Endodermal cell (in vitro differentiated cells): ENCODE results near the gene DNHD1. TPM values are rescaled to one million over a fixed set of nuclear protein-coding genes. Genes with fewer than 3 reads are reported as not detected.

Experiments
- DNase-seq: peaks from one replicate; pipeline ENCODE4 v3.0.0-alpha.2; 2017
- H3K27ac ChIP-seq: 2 replicates; pipeline ENCODE4 v1.5.1; 2013; ENCODE audit warnings: mild to moderate bottlenecking, low read depth, low read length, moderate library complexity
- H3K27me3 ChIP-seq: 2 replicates; pipeline ENCODE4 v1.6.1; 2013; ENCODE audit warnings: mild to moderate bottlenecking, low read length, moderate library complexity; ENCODE audit not compliant: insufficient read depth, control insufficient read depth, poor library complexity, severe bottlenecking
- H3K36me3 ChIP-seq: 2 replicates; pipeline ENCODE4 v1.7.0; 2013; ENCODE audit warnings: mild to moderate bottlenecking, low read length, moderate library complexity; ENCODE audit not compliant: control insufficient read depth, insufficient read depth
- H3K4me1 ChIP-seq: one replicate; pipeline ENCODE4 v1.7.0; 2013; ENCODE audit warnings: low read length; ENCODE audit not compliant: control insufficient read depth, insufficient read depth
- H3K4me3 ChIP-seq: 2 replicates; pipeline ENCODE4 v1.5.1; 2013; ENCODE audit warnings: mild to moderate bottlenecking, low read length, moderate library complexity
- H3K9ac ChIP-seq: 2 replicates; pipeline ENCODE4 v1.6.1; 2013; ENCODE audit warnings: mild to moderate bottlenecking, low read length, moderate library complexity; ENCODE audit not compliant: poor library complexity, severe bottlenecking; ENCODE audit errors: extremely low read depth
- H3K9me3 ChIP-seq: 2 replicates; pipeline ENCODE4 v1.6.1; 2013; ENCODE audit warnings: mild to moderate bottlenecking, low read length, moderate library complexity; ENCODE audit not compliant: control insufficient read depth
- H3K27ac Mint-ChIP-seq: 2 replicates; pipeline ENCODE4 v1.8.0; 2020; ENCODE audit warnings: mixed read lengths
- H3K27me3 Mint-ChIP-seq: 2 replicates; pipeline ENCODE4 v1.8.0; 2021; ENCODE audit warnings: mild to moderate bottlenecking, mixed read lengths; ENCODE audit not compliant: insufficient read depth
- H3K36me3 Mint-ChIP-seq: 2 replicates; pipeline ENCODE4 v1.8.0; 2020; ENCODE audit warnings: low read depth, mixed read lengths
- H3K4me1 Mint-ChIP-seq: 2 replicates; pipeline ENCODE4 v1.8.0; 2020; ENCODE audit warnings: mixed read lengths
- H3K4me3 Mint-ChIP-seq: 2 replicates; pipeline ENCODE4 v1.8.0; 2020; ENCODE audit warnings: mild to moderate bottlenecking, moderate library complexity, mixed read lengths
- H3K9me3 Mint-ChIP-seq: 2 replicates; pipeline ENCODE4 v1.8.0; 2020; ENCODE audit warnings: mild to moderate bottlenecking, mixed read lengths
- CTCF ChIP-seq: fragments of 200-600 bp; sonication (generic); conservative IDR thresholded peaks from 2 replicates; pipeline ENCODE4 v1.5.0; 2021; ENCODE audit warnings: antibody characterized with exemption, mild to moderate bottlenecking
- WGBS, 2 experiments: methylation state at CpG; one replicate each; pipeline versions ENCODE4 v1.1.5 to v1.1.7; 2013; ENCODE audit warnings: missing lambda C conversion rate in 2 of 2, mixed read lengths in 1 of 2; ENCODE audit not compliant: insufficient coverage in 1 of 2, insufficient read length in 1 of 2; 5-methylcytosine and 5-hydroxymethylcytosine counted together
- total RNA-seq, 2 donors: library from RNA; stranded (reverse); fragmentation: NEBNext Ultra II Directional in 1 of 2; extraction: Animal tissue kit (Norgen Biotek cat#: 25700) in 1 of 2; gene quantifications; 2 replicates in 1 of 2; 3 replicates in 1 of 2; pipeline ENCODE4 v1.2.1, GENCODE V29; 2021

Gene DNHD1
- total RNA-seq, 2 donors from 2014 or later: 11.0 to 12.2 TPM

GRCh38 chr11:6561288-6561687, 64.2 kb downstream of the DNHD1 start:
- Mint-ChIP-seq H3K9me3 (no peaks in the 10 kb centered on the region), H3K27me3 (no peaks in the 10 kb centered on the region), H3K27ac (no peak overlapping the region), H3K4me1 (no peaks in the 10 kb centered on the region), H3K4me3 (no peak overlapping the region), H3K36me3 (no peaks in the 10 kb centered on the region)
- Histone ChIP-seq H3K27ac (no peak overlapping the region), H3K4me3 (no peak overlapping the region), H3K27me3 (no peaks in the 10 kb centered on the region), H3K9ac (no peak overlapping the region), H3K9me3 (no peaks in the 10 kb centered on the region), H3K4me1 (no peaks in the 10 kb centered on the region), H3K36me3 (no peaks in the 10 kb centered on the region)
- no peak for DNase-seq
- no peak for TF ChIP-seq CTCF
- WGBS, 2 experiments: 74 to 97% methylated on average over 2 to 3 of the region's 3 CpGs

GRCh38 chr11:6563121-6563619, 66.1 kb downstream of the DNHD1 start:
- Mint-ChIP-seq H3K27me3 (no peaks in the 10 kb centered on the region), H3K9me3 (no peaks in the 10 kb centered on the region), H3K4me1 (peaks cover under 1% of the 10 kb centered on the region), H3K4me3 (no peak overlapping the region), H3K27ac (no peak overlapping the region), H3K36me3 (no peaks in the 10 kb centered on the region)
- Histone ChIP-seq H3K4me1 (no peaks in the 10 kb centered on the region), H3K36me3 (no peaks in the 10 kb centered on the region), H3K9me3 (no peaks in the 10 kb centered on the region), H3K27me3 (no peaks in the 10 kb centered on the region), H3K4me3 (no peak overlapping the region), H3K9ac (no peak overlapping the region), H3K27ac (no peak overlapping the region)
- 93 to 100% methylated on average over 3 to 4 of the region's 4 CpGs for WGBS, 2 experiments
- DNase-seq: peak; percentile 54
- no peak for TF ChIP-seq CTCF

GRCh38 chr11:6563667-6564066, 66.6 kb downstream of the DNHD1 start:
- TF ChIP-seq CTCF: no peak
- no peaks in the 10 kb centered on the region for H3K4me1 ChIP-seq
- peak; percentile 35 for DNase-seq
- Mint-ChIP-seq H3K4me1 (peaks cover 5% of the 10 kb centered on the region), H3K27ac (no peak overlapping the region), H3K36me3 (no peaks in the 10 kb centered on the region), H3K27me3 (no peaks in the 10 kb centered on the region), H3K4me3 (no peak overlapping the region), H3K9me3 (no peaks in the 10 kb centered on the region)
- WGBS, 2 experiments: 92 to 97% methylated on average over 9 to 10 of the region's 10 CpGs
- H3K27me3 ChIP-seq: no peaks in the 10 kb centered on the region
- no peak overlapping the region for H3K9ac ChIP-seq
- H3K9me3 ChIP-seq: no peaks in the 10 kb centered on the region
- H3K4me3 ChIP-seq: no peak overlapping the region
- H3K27ac ChIP-seq: no peak overlapping the region
- no peaks in the 10 kb centered on the region for H3K36me3 ChIP-seq
